Erythroblast (primary cell): Measurements from ENCODE around the gene CLDND1.
"Not testable (repeated sequence)": the region's sequence is repeated elsewhere in the genome, so short reads cannot be mapped to it uniquely, and the experiment has no call there.

Source experiments
- DNase-seq, 2 experiments: peaks; one replicate each; lab custom pipeline; 2025; lab: John Stamatoyannopoulos, UW
- GATA1 ChIP-seq: IDR thresholded peaks from 2 replicates; pipeline ENCODE4 v1.6.1; 2011; ENCODE audit warnings: low read depth, mild to moderate bottlenecking, control low read depth, low read length, moderate library complexity
- POLR2A ChIP-seq: IDR thresholded peaks from 2 replicates; pipeline ENCODE4 v1.6.1; 2011; ENCODE audit warnings: mild to moderate bottlenecking, low read length

CLDND1 gene

DNA sequence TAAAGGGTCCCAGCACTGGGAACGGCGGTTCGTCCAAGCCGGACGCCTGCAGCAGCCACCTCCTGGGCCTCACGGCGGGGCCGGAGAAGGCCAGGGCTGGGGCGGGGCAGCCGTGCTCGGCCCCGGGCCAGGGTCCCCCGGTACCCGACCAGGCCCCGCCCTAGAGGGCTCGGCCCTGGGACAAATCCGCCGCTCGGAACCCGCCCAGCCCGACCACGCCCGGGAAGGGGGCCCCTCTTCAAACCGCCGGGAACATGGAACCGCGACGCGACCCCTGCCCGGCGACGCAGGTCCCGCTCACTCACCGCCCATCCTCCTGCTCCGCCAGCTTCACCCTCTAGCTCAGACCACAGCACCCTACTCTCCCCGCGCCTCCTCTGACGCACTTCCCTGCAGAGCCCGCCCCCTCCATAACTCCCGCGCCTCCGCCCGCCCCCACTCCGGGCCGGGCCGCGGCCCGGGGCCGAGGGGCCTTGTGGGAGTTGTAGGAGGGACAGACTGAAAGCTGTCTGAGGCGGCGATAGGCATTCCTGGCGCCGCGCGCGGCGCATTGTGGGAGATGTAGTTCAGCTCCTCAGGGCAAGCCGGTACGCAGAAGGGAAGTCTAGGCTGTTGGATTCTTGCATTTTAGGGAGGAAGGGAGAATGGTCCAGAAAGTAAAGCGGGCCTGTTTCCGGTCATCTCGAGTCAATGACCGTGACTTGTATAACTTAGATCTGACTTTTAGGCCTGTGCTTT, at the start of gene CLDND1:
CLDND1 (minus strand) TSS at position 359 of the 738 bp plus-strand sequence. CDS start 1,478 bp downstream, outside the sequence.
- peak; percentile 96 to 97 for DNase-seq
- TF ChIP-seq GATA1 (no peak), POLR2A (peak; percentile 80)

DNA sequence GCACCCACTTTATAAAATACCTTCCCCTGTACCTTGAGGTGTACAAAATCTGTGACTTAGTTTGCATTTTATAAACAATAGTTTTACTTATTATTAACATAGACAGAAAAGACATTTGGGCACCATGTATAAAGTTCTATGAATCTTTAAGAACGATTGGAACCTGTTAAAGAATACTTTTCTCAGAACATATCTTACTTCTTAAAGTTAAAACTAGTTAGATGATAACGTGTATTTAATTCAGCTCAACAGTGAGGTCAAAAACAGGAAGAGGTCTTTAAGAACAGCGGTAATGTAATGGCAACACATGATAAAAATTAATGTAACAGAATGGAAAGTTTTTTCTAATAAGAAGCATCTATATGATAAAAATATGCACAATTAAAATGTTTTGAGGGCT, 45.7 kb upstream of the CLDND1 start:
- TF ChIP-seq POLR2A, result no peak
- no peak for TF ChIP-seq GATA1
- DNase-seq, result no peak

DNA sequence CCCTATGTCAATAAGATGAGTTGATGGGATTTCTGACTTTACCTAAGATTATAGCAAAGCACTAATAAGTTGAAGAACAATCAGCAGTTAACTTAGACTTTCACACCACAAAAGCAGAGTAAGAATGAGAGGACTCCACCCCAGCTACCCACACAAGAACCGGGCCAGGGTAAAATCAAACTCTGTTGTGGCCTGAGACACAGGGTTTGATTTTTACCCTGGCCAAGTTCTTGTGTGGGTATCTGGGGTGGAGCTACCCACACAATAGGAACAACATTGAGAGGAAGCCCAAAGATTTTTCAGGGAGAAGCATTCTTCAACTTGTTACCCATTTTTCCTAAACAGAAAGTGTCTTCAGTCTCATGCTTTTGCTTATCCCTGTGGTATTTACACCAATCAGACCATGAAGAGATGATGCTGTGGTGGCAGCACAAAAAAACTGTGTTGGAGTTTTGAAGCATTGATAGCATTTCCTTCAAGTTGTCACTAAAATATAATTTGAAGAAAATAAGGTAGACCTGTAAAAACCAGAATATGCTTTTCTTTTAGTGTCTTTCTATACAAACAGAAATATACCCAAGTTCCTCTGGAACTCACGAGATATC, 45.1 kb upstream of the CLDND1 start:
- TF ChIP-seq GATA1 (no peak), POLR2A (no peak)
- no peak for DNase-seq

DNA sequence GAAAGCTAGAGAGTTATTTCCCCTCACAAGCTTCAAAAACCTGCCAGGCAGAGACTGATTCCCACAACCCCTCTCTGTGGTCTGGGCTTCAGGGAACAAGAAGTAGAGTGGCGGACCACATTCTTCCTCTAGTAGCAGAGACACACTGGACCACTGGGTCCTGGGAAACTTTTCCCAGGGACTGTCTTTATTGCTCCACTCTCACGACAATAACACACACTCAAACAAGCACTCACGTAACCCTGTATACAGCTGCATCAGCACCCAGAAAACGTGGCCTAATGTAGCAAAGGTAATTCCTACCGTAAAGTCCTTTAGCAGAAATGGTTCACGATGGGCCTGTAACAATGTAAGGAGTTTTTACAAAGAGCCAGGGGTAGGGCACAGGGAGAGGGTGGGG, 43.1 kb upstream of the CLDND1 start:
- TF ChIP-seq POLR2A, result no peak
- no peak for TF ChIP-seq GATA1
- no peak for DNase-seq

DNA sequence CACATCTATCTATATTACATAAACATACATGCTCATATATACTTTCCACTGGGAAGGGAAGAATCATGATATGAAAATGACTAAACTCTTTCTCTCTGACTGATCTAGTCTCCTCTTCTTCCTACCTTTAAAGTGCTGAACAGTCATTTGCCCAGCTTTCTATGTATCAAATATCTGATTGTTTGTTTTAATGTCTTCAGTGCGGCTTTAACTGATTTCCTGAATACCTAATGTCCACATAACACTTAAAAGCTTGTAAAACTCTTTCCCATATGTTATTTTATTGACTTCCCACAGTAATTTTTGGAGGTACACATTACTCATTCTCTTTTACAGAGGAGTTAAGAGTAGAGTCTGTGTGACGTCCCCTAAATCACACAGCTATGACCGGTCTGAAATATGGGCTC, 42.5 kb upstream of the CLDND1 start:
- DNase-seq, result no peak

DNA sequence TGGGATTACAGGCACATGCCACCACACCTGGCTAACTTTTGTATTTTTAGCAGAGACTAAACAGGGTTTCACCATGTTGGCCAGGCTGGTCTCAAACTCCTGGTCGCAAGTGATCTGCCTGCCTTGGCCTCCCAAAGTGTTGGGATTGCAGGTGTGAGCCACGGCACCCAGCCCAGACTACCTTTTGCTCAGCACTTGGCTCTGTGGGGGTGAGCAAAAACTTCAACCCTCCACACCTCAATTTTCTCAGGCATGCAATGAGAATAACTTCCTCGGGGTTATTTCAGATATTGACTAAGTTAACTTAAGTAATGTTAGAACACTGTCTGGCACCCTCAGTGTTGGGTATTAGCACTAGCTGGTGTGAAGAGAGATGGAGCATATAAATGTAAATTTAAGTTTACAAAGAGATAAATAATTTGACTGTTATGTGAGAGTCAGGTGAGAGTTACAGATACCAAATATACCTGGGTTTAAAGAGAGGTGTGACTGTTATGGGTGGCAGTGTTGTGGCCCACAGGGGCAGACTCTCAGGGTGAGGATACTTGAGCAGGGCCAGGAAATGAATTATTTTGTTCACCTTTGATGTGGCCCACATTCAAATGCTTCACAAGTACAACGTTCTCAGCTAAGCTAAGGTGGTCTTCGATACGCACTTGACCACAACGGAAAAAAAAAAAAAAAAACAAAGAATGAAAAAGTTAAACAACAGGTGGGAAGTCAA, 41.7 kb upstream of the CLDND1 start:
- TF ChIP-seq GATA1 (no peak), POLR2A (no peak)
- DNase-seq, result no peak

More for the DNA sequence above, 42.5 kb upstream of the CLDND1 start:
- no peak for TF ChIP-seq GATA1
- no peak for TF ChIP-seq POLR2A

DNA sequence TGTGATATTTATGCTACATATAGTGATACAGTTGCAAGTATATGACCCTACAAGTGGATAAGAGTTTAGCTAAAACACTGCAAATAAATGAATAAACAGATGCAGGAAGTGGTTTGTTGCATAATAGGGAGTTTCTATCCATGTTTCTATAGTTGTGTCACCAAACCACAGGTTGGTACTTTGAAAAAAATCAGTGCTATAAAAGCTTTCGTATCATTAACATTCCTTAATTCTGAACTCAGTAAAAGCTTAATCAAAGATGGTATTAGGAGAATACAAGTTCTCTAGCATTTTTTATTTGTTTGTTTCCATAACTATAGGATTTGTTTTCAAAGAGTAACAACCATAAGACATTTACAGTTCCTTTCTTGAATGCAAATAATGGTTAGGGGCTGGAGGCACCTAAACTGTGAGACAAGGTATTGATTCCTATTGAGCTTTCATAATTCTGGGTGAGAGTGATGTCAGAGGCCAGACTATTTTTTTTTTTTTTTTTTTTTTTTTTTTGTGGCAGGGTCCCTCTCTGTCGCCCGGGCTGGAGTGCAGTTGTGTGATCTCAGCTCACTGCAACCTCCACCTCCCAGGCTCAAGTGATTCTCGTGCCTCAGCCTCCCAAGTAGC, 41.1 kb upstream of the CLDND1 start:
- TF ChIP-seq POLR2A (no peak), GATA1 (no peak)
- DNase-seq, result no peak

DNA sequence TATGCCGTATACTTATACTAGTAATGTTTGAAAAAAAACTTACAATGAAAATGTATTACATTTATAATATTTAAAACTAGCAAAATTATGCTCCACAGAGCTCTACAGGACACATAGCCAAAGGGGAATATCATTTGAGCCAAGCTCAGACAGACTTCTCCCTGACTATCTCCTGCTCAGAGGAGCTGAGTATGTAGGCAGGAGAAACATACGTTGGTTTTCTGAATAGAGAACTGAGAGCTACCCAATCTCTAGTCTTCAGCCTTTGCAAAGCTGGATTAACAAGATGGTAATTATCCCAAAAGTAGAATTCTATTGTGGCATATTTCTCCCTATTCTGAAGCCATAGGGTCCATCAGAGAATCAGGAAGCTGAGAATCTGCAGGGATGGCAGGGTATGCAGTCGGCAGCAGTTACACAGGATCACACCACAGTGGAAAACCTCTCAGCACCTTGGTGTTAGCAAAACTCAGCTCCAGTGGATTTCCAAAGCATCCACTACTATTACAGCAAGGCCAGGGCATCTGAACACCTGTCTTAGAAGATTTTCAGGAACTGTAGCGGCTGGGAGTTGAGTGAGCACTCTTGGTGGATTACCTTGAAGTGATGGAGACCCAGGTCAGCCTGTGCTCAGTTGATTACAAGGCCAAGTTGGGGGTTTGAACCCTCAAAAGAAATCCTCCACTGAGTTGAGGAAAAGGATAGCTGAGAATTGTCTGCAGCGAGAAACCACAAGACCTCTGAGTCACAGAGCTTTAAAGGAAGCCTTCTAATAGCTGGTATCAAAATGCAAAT, 39.2 kb upstream of the CLDND1 start:
- TF ChIP-seq GATA1 (no peak), POLR2A (no peak)
- no peak for DNase-seq

DNA sequence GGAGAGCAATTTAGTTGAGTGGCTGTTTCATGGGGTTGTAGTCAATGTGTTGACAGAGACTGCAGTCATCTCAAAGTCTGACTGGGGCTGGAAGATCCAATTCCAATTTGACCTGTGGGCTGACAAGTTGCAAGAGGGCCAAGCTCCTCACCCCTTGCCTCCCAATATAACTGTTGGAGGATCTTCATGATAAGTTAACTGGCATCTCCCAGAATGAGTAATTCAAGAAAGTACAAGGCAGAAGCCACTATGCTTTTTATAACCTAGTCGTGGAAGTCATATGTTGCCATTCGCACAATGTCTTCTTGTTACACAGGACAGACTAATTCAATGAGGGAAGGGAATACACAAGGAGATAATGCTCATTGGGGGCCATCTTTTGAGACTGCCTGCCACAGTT, 38.2 kb upstream of the CLDND1 start:
- no peak for TF ChIP-seq GATA1
- TF ChIP-seq POLR2A, result no peak
- no peak for DNase-seq

DNA sequence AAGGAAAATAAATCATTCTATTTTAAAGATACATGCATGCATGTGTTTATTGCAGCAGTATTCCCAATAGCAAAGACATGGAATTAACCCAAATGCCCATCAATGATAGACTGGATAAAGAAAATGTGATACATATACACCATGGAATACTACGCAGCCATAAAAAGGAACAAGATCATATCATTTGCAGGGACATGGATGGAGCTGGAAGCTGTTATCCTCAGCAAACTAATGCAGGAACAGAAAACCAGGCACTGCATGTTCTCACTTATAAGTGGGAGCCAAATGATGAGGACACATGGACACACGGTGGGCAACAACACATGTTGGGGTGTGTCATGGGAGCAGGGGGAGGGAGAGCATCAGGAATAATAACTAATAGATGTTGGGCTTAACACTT, 37.1 kb upstream of the CLDND1 start:
- not testable (repeated sequence) for DNase-seq

DNA sequence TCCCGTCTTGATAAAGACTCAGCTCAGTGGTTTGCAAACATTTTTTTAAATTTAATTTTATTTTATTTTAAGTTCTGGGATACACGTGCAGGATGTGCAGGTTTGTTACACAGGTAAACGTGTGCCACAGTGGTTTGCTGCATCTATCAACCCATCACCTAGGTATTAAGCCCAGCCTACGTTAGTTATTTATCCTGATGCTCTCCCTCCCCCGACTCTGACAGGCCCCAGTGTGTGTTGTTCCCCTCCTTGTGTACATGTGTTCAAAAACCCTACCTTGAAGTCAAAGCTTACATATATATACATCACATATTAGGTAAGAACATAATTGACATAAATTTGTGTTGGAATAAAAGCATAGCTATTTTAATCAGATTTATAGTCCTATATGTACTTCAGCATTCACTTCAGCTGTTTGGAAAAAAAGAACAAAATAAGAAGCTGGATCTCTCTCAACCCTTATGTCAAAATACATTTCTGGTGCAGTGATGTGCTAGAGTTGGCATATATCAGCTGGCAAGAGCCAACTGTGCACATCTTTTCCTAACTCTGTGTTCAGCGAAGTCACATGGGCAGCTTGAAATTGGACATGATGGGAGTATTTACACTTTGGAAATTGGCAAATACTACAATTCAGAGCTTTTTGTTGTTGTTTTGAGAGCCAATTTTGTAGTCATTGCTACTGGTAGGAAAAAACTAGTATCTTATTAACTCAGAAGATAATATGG, 35.6 kb upstream of the CLDND1 start:
- DNase-seq, result no peak
- no peak for TF ChIP-seq POLR2A
- no peak for TF ChIP-seq GATA1

DNA sequence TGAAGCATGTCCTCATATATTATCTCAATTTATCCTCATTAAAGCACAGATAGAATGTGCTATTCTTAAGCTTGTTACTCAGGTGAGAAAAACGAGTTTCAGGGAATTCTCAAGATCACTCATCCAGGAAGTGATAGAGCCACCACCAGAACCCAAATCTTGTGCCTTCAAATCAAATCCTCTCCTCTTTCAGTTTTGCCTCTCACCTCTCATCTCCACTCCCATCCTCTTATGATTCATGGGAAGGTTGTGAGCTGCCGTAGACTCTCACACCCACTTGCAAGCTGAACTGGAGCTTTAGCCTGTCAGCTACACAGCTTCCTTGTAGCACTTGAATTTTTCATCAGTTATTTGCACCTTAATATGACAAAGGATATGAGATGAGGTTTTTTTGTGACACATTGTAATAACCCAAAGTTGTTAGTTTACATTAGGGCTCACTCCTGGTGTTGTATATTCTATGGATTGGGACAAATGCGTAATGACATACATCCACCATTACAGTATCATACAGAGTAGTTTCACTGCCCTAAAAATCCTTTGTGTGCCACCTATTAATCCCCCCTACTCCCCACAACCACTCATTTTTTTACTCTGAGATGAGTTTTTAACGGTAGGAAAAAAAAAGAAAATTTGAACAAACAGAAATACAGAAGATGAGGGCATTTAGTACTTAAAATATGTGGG, 34.8 kb upstream of the CLDND1 start:
- TF ChIP-seq POLR2A (no peak), GATA1 (no peak)
- DNase-seq, result no peak
